SK-N-MC (cell line): ENCODE data around the gene ASCC3.
A peak's percentile ranks its signal among the peaks of the same experiment; 100 is the strongest.

Experiments
- DNase-seq: peaks from one replicate; pipeline ENCODE4 v3.0.0-alpha.2; 2011; ENCODE audit warnings: low read depth, low spot score
- H3K27ac ChIP-seq: fragments of 200-600 bp; sonication (generic); 2 replicates; pipeline ENCODE4 v1.5.1; 2016; ENCODE audit warnings: mixed run types
- H3K36me3 ChIP-seq: fragments of 200-600 bp; sonication (generic); 2 replicates; pipeline ENCODE4 v1.6.1; 2017; ENCODE audit warnings: antibody characterized with exemption, low read length, mixed read lengths; ENCODE audit not compliant: insufficient read depth
- H3K4me3 ChIP-seq: fragments of 200-600 bp; sonication (generic); 2 replicates; pipeline ENCODE4 v1.5.1; 2016
- H3K9ac ChIP-seq: fragments of 200-600 bp; sonication (generic); 2 replicates; pipeline ENCODE4 v1.8.0; 2017; ENCODE audit warnings: mixed run types, mixed read lengths; ENCODE audit not compliant: insufficient read length
- H3K9me3 ChIP-seq: fragments of 200-600 bp; sonication (generic); 2 replicates; pipeline ENCODE4 v1.6.1; 2017; ENCODE audit warnings: low read depth, mild to moderate bottlenecking, antibody characterized with exemption, low read length, moderate library complexity, mixed read lengths
- EZH2 ChIP-seq: fragments of 200-600 bp; sonication (generic); IDR thresholded peaks from one replicate; pipeline ENCODE4 v1.6.1; 2017; ENCODE audit warnings: antibody characterized with exemption
- FOXP2 ChIP-seq: optimal IDR thresholded peaks from 2 replicates; pipeline ENCODE3; 2011; ENCODE audit warnings: mild to moderate bottlenecking, moderate library complexity; ENCODE audit not compliant: insufficient read depth; ENCODE audit errors: extremely low read length, control extremely low read depth
- POLR2AphosphoS5 ChIP-seq: IDR thresholded peaks from 2 replicates; pipeline ENCODE4 v1.6.1; 2012; ENCODE audit warnings: mild to moderate bottlenecking, low read depth, low read length, borderline replicate concordance

ASCC3 gene

GRCh38 chr6:100680163-100680562, 201.0 kb downstream of the ASCC3 start:
- H3K27ac ChIP-seq = no peak overlapping the region
- DNase-seq = no peak
- no peak for TF ChIP-seq POLR2AphosphoS5
- no peak for TF ChIP-seq FOXP2
- no peak for TF ChIP-seq EZH2
- no peak overlapping the region for H3K4me3 ChIP-seq
- H3K9me3 ChIP-seq = no peaks in the 10 kb centered on the region
- no peak overlapping the region for H3K9ac ChIP-seq
- no peaks in the 10 kb centered on the region for H3K36me3 ChIP-seq

- Histone ChIP-seq H3K36me3 (no peaks in the 10 kb centered on the region), H3K27ac (no peak overlapping the region; the same call in 1 of the 2 replicates), H3K4me3 (no peak overlapping the region), H3K9me3 (no peaks in the 10 kb centered on the region), H3K9ac (no peak overlapping the region)
- TF ChIP-seq POLR2AphosphoS5 = no peak
- TF ChIP-seq FOXP2 = no peak
- no peak for TF ChIP-seq EZH2
- no peak for DNase-seq
These were observed 203.1 kb downstream of the ASCC3 start for GRCh38 chr6:100678027-100678426.

GRCh38 chr6:100677240-100677639, 203.9 kb downstream of the ASCC3 start:
- H3K9ac ChIP-seq = no peak overlapping the region
- H3K27ac ChIP-seq = no peak overlapping the region
- no peak for TF ChIP-seq POLR2AphosphoS5
- no peak for TF ChIP-seq EZH2
- TF ChIP-seq FOXP2 = no peak
- no peaks in the 10 kb centered on the region for H3K36me3 ChIP-seq
- DNase-seq = no peak
- H3K4me3 ChIP-seq = no peak overlapping the region
- H3K9me3 ChIP-seq = no peaks in the 10 kb centered on the region

GRCh38 chr6:100673641-100674040, 207.5 kb downstream of the ASCC3 start:
- Histone ChIP-seq H3K4me3 (no peak overlapping the region), H3K36me3 (peaks cover 18% of the 10 kb centered on the region; the same call in 1 of the 2 replicates), H3K9me3 (peaks cover 4% of the 10 kb centered on the region; the same call in 1 of the 2 replicates), H3K27ac (no peak overlapping the region), H3K9ac (no peak overlapping the region)
- TF ChIP-seq EZH2 = no peak
- no peak for TF ChIP-seq POLR2AphosphoS5
- TF ChIP-seq FOXP2 = no peak
- no peak for DNase-seq

- Histone ChIP-seq H3K9me3 (peaks cover 4% of the 10 kb centered on the region; the same call in 1 of the 2 replicates), H3K4me3 (no peak overlapping the region), H3K9ac (no peak overlapping the region), H3K27ac (no peak overlapping the region), H3K36me3 (peaks cover 18% of the 10 kb centered on the region; the same call in 1 of the 2 replicates)
- no peak for DNase-seq
- TF ChIP-seq EZH2 (no peak), POLR2AphosphoS5 (no peak), FOXP2 (no peak)
These were observed 209.4 kb downstream of the ASCC3 start for GRCh38 chr6:100671740-100672139.

GRCh38 chr6:100670056-100670455, 211.1 kb downstream of the ASCC3 start:
- no peak overlapping the region for H3K4me3 ChIP-seq
- no peak for TF ChIP-seq EZH2
- no peak for TF ChIP-seq FOXP2
- TF ChIP-seq POLR2AphosphoS5 = no peak
- no peak overlapping the region for H3K9ac ChIP-seq
- no peak overlapping the region for H3K27ac ChIP-seq
- DNase-seq = no peak
- peaks cover 18% of the 10 kb centered on the region; the same call in 1 of the 2 replicates for H3K36me3 ChIP-seq
- H3K9me3 ChIP-seq = peaks cover 4% of the 10 kb centered on the region; the same call in 1 of the 2 replicates

GRCh38 chr6:100665041-100665380, 216.1 kb downstream of the ASCC3 start:
- TF ChIP-seq POLR2AphosphoS5 (no peak), FOXP2 (no peak), EZH2 (no peak)
- Histone ChIP-seq H3K9ac (no peak overlapping the region), H3K4me3 (no peak overlapping the region), H3K27ac (0 out of 2 replicates have a peak overlapping the region, but pooled peaks have one; percentile 6), H3K36me3 (peaks cover 2% of the 10 kb centered on the region; the same call in 1 of the 2 replicates), H3K9me3 (peaks cover 2% of the 10 kb centered on the region; the same call in 1 of the 2 replicates)
- no peak for DNase-seq

GRCh38 chr6:100664274-100665040, 216.7 kb downstream of the ASCC3 start:
- Histone ChIP-seq H3K9ac (no peak overlapping the region), H3K36me3 (no peaks in the 10 kb centered on the region), H3K27ac (0 out of 2 replicates have a peak overlapping the region, but pooled peaks have one; percentile 6), H3K4me3 (no peak overlapping the region), H3K9me3 (no peaks in the 10 kb centered on the region)
- no peak for TF ChIP-seq FOXP2
- TF ChIP-seq POLR2AphosphoS5 = no peak
- TF ChIP-seq EZH2 = no peak
- DNase-seq = no peak
